SK-N-SH treated with all-trans-retinoic acid at 6 μM for 48 hours (cell line): Measurements from ENCODE around the gene EFNA3.

ENCODE experiments used
- ESRRG ChIP-seq: fragments of 250-450 bp; sonication (Bioruptor Pico); IDR thresholded peaks from 2 replicates; pipeline ENCODE4 v1.6.1; 2021; ENCODE audit warnings: mild to moderate bottlenecking
- ISL1 ChIP-seq: fragments of 250-450 bp; sonication (Bioruptor Pico); IDR thresholded peaks from 2 replicates; pipeline ENCODE4 v2.1.2; 2022; ENCODE audit warnings: mild to moderate bottlenecking, moderate library complexity
- PATZ1 ChIP-seq: fragments of 250-450 bp; sonication (Bioruptor Pico); IDR thresholded peaks from 2 replicates; pipeline ENCODE4 v1.8.0; 2020; ENCODE audit warnings: mild to moderate bottlenecking, moderate library complexity, borderline replicate concordance
- PPARA ChIP-seq: fragments of 250-450 bp; sonication (Bioruptor Pico); IDR thresholded peaks from 2 replicates; pipeline ENCODE4 v1.5.0; 2020; ENCODE audit warnings: mild to moderate bottlenecking, borderline replicate concordance
- TCF4 ChIP-seq: fragments of 250-450 bp; sonication (Bioruptor Pico); IDR thresholded peaks from 2 replicates; pipeline ENCODE4 v1.8.0; 2021; ENCODE audit warnings: mild to moderate bottlenecking, moderate library complexity, borderline replicate concordance
- TSHZ2 ChIP-seq: fragments of 250-450 bp; sonication (Bioruptor Pico); IDR thresholded peaks from 2 replicates; pipeline ENCODE4 v1.5.0; 2020; ENCODE audit warnings: mild to moderate bottlenecking, moderate library complexity
- ZC3H10 ChIP-seq: fragments of 250-450 bp; sonication (Bioruptor Pico); IDR thresholded peaks from 2 replicates; pipeline ENCODE4 v1.5.1; 2021; ENCODE audit warnings: mild to moderate bottlenecking, moderate library complexity
- ZNF8 ChIP-seq: fragments of 450-650 bp; formaldehyde crosslinking; IDR thresholded peaks from 2 replicates; pipeline ENCODE4 v1.5.0; 2020; ENCODE audit warnings: mild to moderate bottlenecking, moderate library complexity

DNA sequence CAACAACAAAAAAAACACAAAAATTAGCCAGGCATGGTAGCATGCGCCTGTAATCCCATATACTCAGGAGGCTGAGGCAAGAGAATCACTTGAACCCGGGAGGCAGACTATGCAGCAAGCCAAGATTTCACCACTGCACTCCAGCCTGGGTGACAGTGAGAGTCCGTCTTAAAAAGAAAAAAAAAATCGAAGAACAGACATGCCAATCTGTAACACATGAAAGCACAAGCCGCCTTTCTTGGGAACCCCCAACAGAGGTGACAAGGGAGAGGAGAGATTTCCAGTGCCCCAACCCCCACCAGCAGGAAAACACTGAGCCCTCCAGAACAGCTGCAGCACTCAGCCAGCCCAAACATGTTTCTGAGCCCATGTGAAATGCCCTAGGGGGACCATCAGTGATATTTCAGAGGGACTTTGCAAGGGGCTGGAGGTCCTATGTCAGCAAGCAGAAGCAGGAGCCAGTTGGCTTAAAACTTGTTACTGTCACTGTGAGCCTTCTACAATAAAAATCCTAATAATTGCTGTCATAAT is 34.9 kb downstream of the EFNA3 start:
- TF ChIP-seq ISL1 (CRISPR knock-in tag) (no peak), PATZ1 (no peak), ZC3H10 (CRISPR knock-in tag) (no peak), ESRRG (no peak), ZNF8 (no peak), TCF4 (no peak), TSHZ2 (CRISPR knock-in tag) (no peak), PPARA (CRISPR knock-in tag) (no peak)
